Transverse colon (tissue), 4 donors: ENCODE measurements around the gene C2orf49.

ENCODE experiments used
- CTCF ChIP-seq, 5 experiments: fragments of 200-600 bp in 3 of 5; fragments of 450-650 bp in 2 of 5; sonication (generic) in 3 of 5; IDR thresholded peaks; 1 replicate in 2 of 5; 2 replicates in 3 of 5; pipeline ENCODE4 v1.5.1; 2016 to 2017; ENCODE audit warnings: antibody characterized with exemption in 5 of 5, inconsistent platforms in 3 of 5, mild to moderate bottlenecking in 2 of 5, moderate library complexity in 1 of 5
- POLR2A ChIP-seq: fragments of 450-650 bp; IDR thresholded peaks from one replicate; pipeline ENCODE4 v1.6.1; 2016; ENCODE audit warnings: antibody characterized with exemption, mild to moderate bottlenecking, moderate library complexity
- POLR2AphosphoS5 ChIP-seq, 3 donors: sonication (generic); formaldehyde crosslinking; IDR thresholded peaks; one replicate each; pipeline ENCODE4 v1.6.1; 2016; ENCODE audit warnings: antibody characterized with exemption in 3 of 3

- no peak for TF ChIP-seq CTCF (IDR thresholded peaks at IDR 0.05)
- TF ChIP-seq POLR2A = no peak
- no peak for TF ChIP-seq POLR2AphosphoS5 (IDR thresholded peaks at IDR 0.05)
Measured at GRCh38 chr2:105309147-105309545, 28.2 kb upstream of the C2orf49 start.
